ENCODE results near the gene SKAP2.

Gene SKAP2

DNA sequence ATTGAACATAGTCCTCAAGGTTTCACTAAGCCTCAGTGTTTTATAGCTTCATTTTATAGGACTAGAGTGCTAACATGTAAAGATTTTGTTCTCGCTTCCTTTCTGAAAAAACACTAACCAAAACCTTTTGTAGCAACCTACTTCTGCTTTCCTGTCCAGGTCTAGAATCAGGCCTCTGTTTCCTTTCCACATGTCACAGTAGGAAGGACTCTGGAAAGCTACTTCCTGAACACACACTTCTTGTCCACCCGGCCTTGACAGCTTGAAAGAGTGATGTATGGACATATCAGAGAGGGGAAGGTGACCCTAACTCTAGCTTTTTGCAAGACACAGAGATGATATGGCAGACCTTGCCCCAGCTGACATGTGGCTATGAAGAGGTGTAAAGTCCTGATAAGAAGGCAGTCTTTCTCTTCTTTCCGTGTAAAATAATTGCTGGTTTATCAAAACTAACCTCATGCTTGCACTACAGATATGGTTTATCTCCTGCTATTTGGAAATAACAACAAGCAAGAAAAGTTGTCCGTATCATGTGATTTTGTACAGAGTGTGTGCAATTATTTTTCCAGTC is 175.4 kb downstream of the SKAP2 start:
- H3K27ac ChIP-seq: peak overlapping the region; percentile 45
- no peaks in the 10 kb centered on the region for H3K27me3 ChIP-seq
- H3K9me3 ChIP-seq: no peaks in the 10 kb centered on the region
- peaks cover 32% of the 10 kb centered on the region for H3K36me3 ChIP-seq
- no peak for TF ChIP-seq CTCF (IDR thresholded peaks at IDR 0.05)
- H3K4me1 ChIP-seq (ENCODE audit: control insufficient read depth in 1 of 2, insufficient read depth in 1 of 2, low read depth in 1 of 2, low read length in 1 of 2): peaks cover 0 to 13% of the 10 kb centered on the region in 2 experiments
- H3K4me3 ChIP-seq (ENCODE audit: low read depth in 1 of 2, low read length in 1 of 2): no peak overlapping the region

- H3K36me3 ChIP-seq: peaks cover 32% of the 10 kb centered on the region
- peaks cover 0 to 13% of the 10 kb centered on the region in 2 experiments for H3K4me1 ChIP-seq (ENCODE audit: control insufficient read depth in 1 of 2, insufficient read depth in 1 of 2, low read depth in 1 of 2, low read length in 1 of 2)
- no peak overlapping the region for H3K4me3 ChIP-seq (ENCODE audit: low read depth in 1 of 2, low read length in 1 of 2)
- H3K27ac ChIP-seq: peak overlapping the region; percentile 45
- TF ChIP-seq CTCF (IDR thresholded peaks at IDR 0.05): no peak
- H3K9me3 ChIP-seq: no peaks in the 10 kb centered on the region
- no peaks in the 10 kb centered on the region for H3K27me3 ChIP-seq
Measured at GRCh38 chr7:26688388-26688787, 176.0 kb downstream of the SKAP2 start.

DNA sequence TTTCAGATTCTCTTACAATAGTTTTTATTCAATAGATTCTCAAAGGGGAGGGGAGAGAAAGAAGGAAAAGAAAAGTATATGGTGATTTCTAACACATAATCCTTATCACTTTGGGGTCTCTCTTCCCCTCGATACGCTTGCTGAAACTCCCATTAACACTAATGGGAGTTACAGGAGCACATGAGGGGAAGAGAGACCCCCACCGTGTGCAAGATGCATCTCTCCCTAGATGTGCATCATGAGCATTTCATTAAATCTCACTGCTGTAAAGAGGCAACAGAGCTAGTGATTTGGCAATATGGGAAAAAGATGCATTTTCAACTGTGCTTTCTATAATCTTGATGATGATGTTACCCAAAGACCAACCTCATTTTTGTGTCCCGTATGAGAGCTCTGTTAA is 177.4 kb downstream of the SKAP2 start:
- Histone ChIP-seq H3K36me3 (peaks cover 32% of the 10 kb centered on the region), H3K4me3 (ENCODE audit: low read depth in 1 of 2, low read length in 1 of 2) (no peak overlapping the region), H3K27ac (no peak overlapping the region), H3K4me1 (ENCODE audit: control insufficient read depth in 1 of 2, insufficient read depth in 1 of 2, low read depth in 1 of 2, low read length in 1 of 2) (peaks cover 0 to 13% of the 10 kb centered on the region in 2 experiments), H3K27me3 (no peaks in the 10 kb centered on the region), H3K9me3 (no peaks in the 10 kb centered on the region)
- no peak for TF ChIP-seq CTCF (IDR thresholded peaks at IDR 0.05)

DNA sequence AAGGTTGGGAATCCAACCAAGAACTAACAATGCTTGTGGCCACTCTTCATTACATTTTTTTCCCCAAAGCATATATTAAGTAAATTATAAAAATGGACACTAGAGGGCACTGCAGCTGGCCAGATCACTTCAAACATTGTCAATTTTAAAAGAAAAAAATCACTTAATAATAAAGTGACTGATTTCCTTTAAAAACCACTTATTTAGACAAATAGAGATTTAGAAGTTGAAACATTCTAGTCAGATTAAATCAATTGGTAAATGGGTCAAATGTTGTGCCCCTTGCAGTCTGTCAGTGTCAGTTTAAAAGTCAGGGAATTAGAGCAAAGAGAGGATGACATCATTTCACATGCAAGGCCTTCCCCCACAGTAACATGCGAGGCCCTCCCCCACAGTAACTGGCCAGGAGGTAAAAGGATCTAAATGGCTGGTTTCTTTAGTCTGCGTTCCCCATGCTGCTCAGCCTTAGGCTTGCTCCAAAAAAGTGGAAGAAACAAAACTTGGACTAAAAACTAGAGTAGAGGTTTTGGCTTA is 177.9 kb downstream of the SKAP2 start:
- H3K4me1 ChIP-seq (ENCODE audit: control insufficient read depth in 1 of 2, insufficient read depth in 1 of 2, low read depth in 1 of 2, low read length in 1 of 2): peaks cover 0 to 13% of the 10 kb centered on the region in 2 experiments
- no peak overlapping the region for H3K27ac ChIP-seq
- TF ChIP-seq CTCF (IDR thresholded peaks at IDR 0.05): no peak
- H3K9me3 ChIP-seq: no peaks in the 10 kb centered on the region
- H3K36me3 ChIP-seq: peaks cover 32% of the 10 kb centered on the region
- no peaks in the 10 kb centered on the region for H3K27me3 ChIP-seq
- H3K4me3 ChIP-seq (ENCODE audit: low read depth in 1 of 2, low read length in 1 of 2): no peak overlapping the region

GRCh38 chr7:26685606-26686005 is 178.8 kb downstream of the SKAP2 start:
- no peak for TF ChIP-seq CTCF (IDR thresholded peaks at IDR 0.05)
- H3K9me3 ChIP-seq: no peaks in the 10 kb centered on the region
- H3K4me3 ChIP-seq (ENCODE audit: low read depth in 1 of 2, low read length in 1 of 2): no peak overlapping the region
- peaks cover 32% of the 10 kb centered on the region for H3K36me3 ChIP-seq
- H3K27me3 ChIP-seq: no peaks in the 10 kb centered on the region
- H3K4me1 ChIP-seq (ENCODE audit: control insufficient read depth in 1 of 2, insufficient read depth in 1 of 2, low read depth in 1 of 2, low read length in 1 of 2): peaks cover 0 to 13% of the 10 kb centered on the region in 2 experiments
- no peak overlapping the region for H3K27ac ChIP-seq
